GM06990 (cell line): ENCODE measurements around the gene DDTL.
"Not testable (repeated sequence)": the region's sequence is repeated elsewhere in the genome, so short reads cannot be mapped to it uniquely, and the experiment has no call there.

Source experiments
- DNase-seq: peaks from one replicate; pipeline ENCODE4 v3.0.0-alpha.2; 2011; ENCODE audit not compliant: insufficient read length; ENCODE audit errors: extremely low read depth
- H3K27me3 ChIP-seq: replicated peaks from 2 replicates; pipeline ENCODE4 v1.6.0; 2011; ENCODE audit warnings: low read length; ENCODE audit not compliant: control insufficient read depth, insufficient read depth
- H3K36me3 ChIP-seq: 2 replicates; pipeline ENCODE4 v1.5.1; 2011; ENCODE audit warnings: low read length; ENCODE audit not compliant: control insufficient read depth, insufficient read depth
- H3K4me3 ChIP-seq: replicated peaks from 2 replicates; pipeline ENCODE4 v1.5.1; 2011; ENCODE audit warnings: low read depth, mild to moderate bottlenecking, control low read depth, low read length
- CTCF ChIP-seq: IDR thresholded peaks from 2 replicates; pipeline ENCODE4 v1.5.1; 2011; ENCODE audit warnings: low read length, control low read depth, mild to moderate bottlenecking, inconsistent platforms; ENCODE audit not compliant: insufficient read depth, poor library complexity, severe bottlenecking

The DDTL gene

GRCh38 chr22:23956301-23956900 is 10.3 kb upstream of the DDTL start:
- DNase-seq, H3K36me3 ChIP-seq, H3K4me3 ChIP-seq, H3K27me3 ChIP-seq: not testable (repeated sequence)
- TF ChIP-seq CTCF, result peak; percentile 60

- H3K36me3 ChIP-seq, H3K4me3 ChIP-seq, DNase-seq, H3K27me3 ChIP-seq: not testable (repeated sequence)
Observed at GRCh38 chr22:23961084-23961771, 5.5 kb upstream of the DDTL start, which contains the start of gene GSTT2B. Gene GSTT2B, minus strand, starts transcription at chr22:23961195. Its CDS starts 64 bp downstream, at chr22:23961131.

GRCh38 chr22:23966094-23966493 is 594 bp upstream of the DDTL start:
- not testable (repeated sequence) for H3K4me3 ChIP-seq, DNase-seq, H3K27me3 ChIP-seq
- H3K36me3 ChIP-seq, result peaks cover 16% of the 10 kb centered on the region

- no peaks in the 10 kb centered on the region for H3K27me3 ChIP-seq
- H3K4me3 ChIP-seq, result no peak overlapping the region
- peaks cover 21% of the 10 kb centered on the region for H3K36me3 ChIP-seq
- no peak for DNase-seq
- TF ChIP-seq CTCF, result no peak
Observed at GRCh38 chr22:23969071-23969470, 2.4 kb downstream of the DDTL start.

- TF ChIP-seq CTCF, result no peak
- Histone ChIP-seq H3K4me3 (no peak overlapping the region), H3K27me3 (no peaks in the 10 kb centered on the region), H3K36me3 (peaks cover 21% of the 10 kb centered on the region)
- DNase-seq, result no peak
Observed at GRCh38 chr22:23970201-23970641, 3.5 kb downstream of the DDTL start.

GRCh38 chr22:23970816-23971486 is 4.3 kb downstream of the DDTL start:
- no peak for TF ChIP-seq CTCF
- no peak for DNase-seq
- no peaks in the 10 kb centered on the region for H3K27me3 ChIP-seq
- H3K4me3 ChIP-seq, result no peak overlapping the region
- H3K36me3 ChIP-seq, result peaks cover 21% of the 10 kb centered on the region

GRCh38 chr22:23971927-23972326 is 5.2 kb downstream of the DDTL start:
- not testable (repeated sequence) for H3K27me3 ChIP-seq, H3K4me3 ChIP-seq, DNase-seq
- H3K36me3 ChIP-seq, result peaks cover 21% of the 10 kb centered on the region

- H3K36me3 ChIP-seq, result peaks cover 19% of the 10 kb centered on the region
- not testable (repeated sequence) for DNase-seq, H3K27me3 ChIP-seq, H3K4me3 ChIP-seq
Observed at GRCh38 chr22:23974345-23974744, 7.7 kb downstream of the DDTL start, which contains the start of gene DDT. Gene DDT, minus strand, starts transcription at chr22:23974441. Its CDS starts 27 bp downstream, at chr22:23974414.

- not testable (repeated sequence) for DNase-seq, H3K4me3 ChIP-seq, H3K27me3 ChIP-seq
- H3K36me3 ChIP-seq, result peaks cover 14% of the 10 kb centered on the region
Observed at GRCh38 chr22:23974836-23975352, 8.2 kb downstream of the DDTL start.
